Mesenteric fat pad (tissue), 1 donor: ENCODE results near the gene COX6B1. TPM values are rescaled to one million over a fixed set of nuclear protein-coding genes. Genes with fewer than 3 reads are reported as not detected.
A peak's percentile ranks its signal among the peaks of the same experiment; 100 is the strongest.
"Not testable (repeated sequence)": the region's sequence is repeated elsewhere in the genome, so short reads cannot be mapped to it uniquely, and the experiment has no call there.

Source experiments
- DNase-seq: peaks from one replicate; pipeline ENCODE4 v3.0.0-alpha.2; 2020; ENCODE audit warnings: low spot score
- total RNA-seq: library from RNA; stranded (reverse); fragmentation: NEBNext Ultra II Directional; extraction: Animal tissue kit (Norgen Biotek cat#: 25700); gene quantifications from one replicate; pipeline ENCODE4 v1.2.1, GENCODE V29; 2021
- donor health status: DM: yes; HTN: yes; CAD: no.

Gene COX6B1
- total RNA-seq, 1 donor from 2014 or later: 362 TPM

GRCh38 chr19:35633727-35634440, 14.2 kb upstream of the COX6B1 start:
- DNase-seq: no peak

GRCh38 chr19:35636651-35637050, 11.5 kb upstream of the COX6B1 start:
- no peak for DNase-seq

- DNase-seq: no peak
Observed at GRCh38 chr19:35637165-35637564, 11.0 kb upstream of the COX6B1 start.

DNA sequence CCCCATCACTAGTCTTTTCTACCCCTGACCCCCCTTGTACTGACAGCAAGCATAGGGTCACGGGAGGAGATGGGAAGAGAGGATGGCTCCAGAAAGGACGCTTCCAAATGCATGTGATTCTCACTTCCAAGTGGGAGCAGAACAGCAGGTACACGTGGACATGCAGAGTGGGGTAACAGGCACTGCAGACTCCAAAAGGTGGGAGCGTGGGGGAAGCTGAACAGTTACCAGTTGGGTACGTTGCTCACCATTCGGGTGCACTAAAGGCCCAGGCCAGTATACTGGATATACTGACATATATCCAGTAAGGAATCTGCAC, 8.8 kb upstream of the COX6B1 start:
- DNase-seq: no peak

- DNase-seq: no peak
Observed at GRCh38 chr19:35639863-35640262, 8.3 kb upstream of the COX6B1 start.

- DNase-seq: no peak
Observed at GRCh38 chr19:35641515-35642151, 6.5 kb upstream of the COX6B1 start, which contains the start of gene ETV2. ETV2 (plus strand) TSS chr19:35641745; CDS start chr19:35642461, 716 bp downstream.

DNA sequence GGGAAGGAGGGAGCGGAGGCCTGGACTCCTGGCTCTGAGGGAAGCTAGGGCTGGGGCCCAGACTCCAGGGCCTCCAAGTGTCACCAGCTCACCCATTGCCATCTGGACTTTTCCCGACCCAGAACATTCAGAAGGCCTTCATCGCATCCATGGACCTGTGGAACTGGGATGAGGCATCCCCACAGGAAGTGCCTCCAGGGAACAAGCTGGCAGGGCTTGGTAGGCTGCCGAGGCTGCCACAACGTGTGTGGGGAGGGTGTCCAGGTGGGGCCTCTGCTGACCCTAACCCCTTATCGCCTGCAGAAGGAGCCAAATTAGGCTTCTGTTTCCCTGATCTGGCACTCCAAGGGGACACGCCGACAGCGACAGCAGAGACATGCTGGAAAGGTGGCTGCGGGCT, 5.8 kb upstream of the COX6B1 start:
- no peak for DNase-seq

GRCh38 chr19:35642798-35643254, 5.3 kb upstream of the COX6B1 start:
- DNase-seq: no peak

GRCh38 chr19:35643255-35644205, 4.6 kb upstream of the COX6B1 start:
- peak; percentile 97 for DNase-seq

GRCh38 chr19:35644206-35644986, 3.7 kb upstream of the COX6B1 start:
- DNase-seq: peak; percentile 98

GRCh38 chr19:35644987-35645679, 3.0 kb upstream of the COX6B1 start:
- no peak for DNase-seq

DNA sequence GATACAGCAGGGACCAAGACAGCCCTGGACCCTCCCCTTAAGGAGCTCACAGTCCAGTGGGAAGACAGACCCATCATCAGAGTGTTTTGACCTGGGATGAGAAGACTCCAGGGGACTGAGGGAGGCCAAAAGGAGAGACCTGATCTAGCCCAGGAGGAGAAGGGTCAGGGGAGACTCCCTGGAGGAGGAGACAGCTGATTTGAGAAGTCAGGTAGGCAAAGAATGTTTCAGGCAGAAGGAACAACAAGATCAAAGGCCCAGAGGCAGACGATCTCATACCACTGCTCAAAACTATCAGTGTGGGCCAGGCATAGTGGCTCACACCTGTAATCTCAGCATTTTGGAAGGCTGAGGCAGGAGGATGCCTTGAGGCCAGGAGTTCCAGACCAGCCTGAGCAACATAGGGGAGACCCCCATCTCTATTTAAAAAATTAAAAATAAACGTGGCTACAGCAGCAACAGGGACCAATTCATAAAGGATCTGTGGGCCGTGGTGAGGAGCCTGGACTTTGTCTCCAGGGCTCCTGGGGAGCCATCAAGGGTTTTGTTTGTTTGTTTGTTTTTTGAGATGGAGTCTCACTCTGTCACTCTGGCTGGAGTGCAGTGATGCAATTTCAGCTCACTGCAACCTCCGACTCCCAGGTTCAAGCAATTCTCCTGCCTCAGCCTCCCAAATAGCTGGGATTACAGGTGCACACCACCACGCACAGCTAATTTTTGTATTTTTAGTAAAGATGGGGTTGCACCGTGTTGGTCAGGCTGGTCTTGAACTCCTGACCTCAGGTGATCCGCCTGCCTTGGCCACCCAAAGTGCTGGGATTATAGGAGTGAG, 2.2 kb upstream of the COX6B1 start:
- DNase-seq: no peak

GRCh38 chr19:35650581-35650980, 2.5 kb downstream of the COX6B1 start:
- DNase-seq: no peak

GRCh38 chr19:35654828-35655227, 6.7 kb downstream of the COX6B1 start:
- not testable (repeated sequence) for DNase-seq

DNA sequence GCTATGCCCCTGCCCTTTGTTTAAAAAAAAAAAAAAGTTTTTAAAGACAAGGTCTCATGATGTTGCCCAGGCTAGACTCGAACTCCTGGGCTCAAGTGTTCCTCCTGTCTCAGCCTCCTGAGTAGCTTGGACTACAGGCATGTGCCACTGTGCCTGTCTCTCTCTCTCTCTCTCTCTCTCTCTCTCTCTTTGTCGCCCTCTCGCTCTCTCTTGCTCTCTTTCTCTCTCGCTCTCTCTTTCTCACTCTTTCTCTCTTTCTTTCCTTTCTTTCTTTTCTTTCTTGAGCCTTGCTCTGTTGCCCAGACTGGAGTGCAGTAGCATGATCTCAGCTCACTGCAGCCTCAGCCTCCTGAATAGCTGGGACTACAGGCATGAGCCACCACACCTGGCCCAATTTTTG, 7.5 kb downstream of the COX6B1 start:
- DNase-seq: no peak

- no peak for DNase-seq
Observed at GRCh38 chr19:35656700-35657099, 8.6 kb downstream of the COX6B1 start.

DNA sequence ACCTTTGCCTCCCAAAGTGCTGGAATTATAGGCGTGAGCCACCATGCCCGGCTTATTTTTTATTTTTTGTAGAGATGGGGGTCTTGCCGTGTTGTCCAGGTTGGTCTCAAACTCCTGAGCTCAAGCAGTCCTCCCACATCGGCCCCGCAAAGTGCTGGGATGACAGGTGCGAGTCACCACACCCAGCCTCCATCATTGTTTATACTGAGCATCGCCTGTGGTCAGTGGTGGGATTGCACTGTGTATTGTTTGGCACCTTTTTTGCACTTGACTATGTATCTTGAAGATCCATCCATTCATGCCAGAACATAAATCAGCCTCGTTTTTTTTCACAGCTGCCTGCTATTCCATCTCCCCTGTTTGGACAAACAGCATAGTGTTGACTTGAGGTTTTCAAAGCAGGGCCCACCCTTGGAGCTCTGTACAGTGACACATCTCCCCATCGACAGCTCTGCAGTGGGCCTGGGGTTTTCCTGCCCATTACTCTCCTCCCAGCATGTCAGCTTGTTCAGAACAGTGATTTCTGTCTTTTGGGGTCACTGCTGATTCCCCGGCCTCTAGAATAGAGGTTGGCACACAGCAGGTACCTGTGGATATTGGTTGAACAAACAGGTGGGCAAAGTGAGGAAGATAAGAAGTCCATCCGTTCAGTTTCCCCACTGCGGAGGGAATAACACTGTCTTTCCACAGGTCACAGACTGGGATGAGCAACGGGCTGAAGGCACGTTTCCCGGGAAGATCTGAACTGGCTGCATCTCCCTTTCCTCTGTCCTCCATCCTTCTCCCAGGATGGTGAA, 10.0 kb downstream of the COX6B1 start:
- DNase-seq: no peak

GRCh38 chr19:35661995-35662340, 13.8 kb downstream of the COX6B1 start:
- DNase-seq: no peak

GRCh38 chr19:35663981-35664380, 15.9 kb downstream of the COX6B1 start:
- DNase-seq: no peak
